Neural cell (in vitro differentiated cells): ENCODE measurements around the gene C9orf40.

Source experiments
- EZH2 ChIP-seq: fragments of 200-600, 300-800 bp; shearing (Covaris generic), sonication (generic); IDR thresholded peaks from 2 replicates; pipeline ENCODE4 v1.6.1; 2014; ENCODE audit warnings: antibody characterized with exemption, low read length, borderline replicate concordance, mild to moderate bottlenecking; ENCODE audit not compliant: insufficient read depth, poor library complexity, severe bottlenecking
- POLR2AphosphoS5 ChIP-seq: IDR thresholded peaks from 2 replicates; pipeline ENCODE4 v1.6.1; 2012
- RAD21 ChIP-seq: fragments of 450-650 bp; conservative IDR thresholded peaks from 2 replicates; pipeline ENCODE4 v1.6.1; 2014; ENCODE audit warnings: antibody characterized with exemption, mild to moderate bottlenecking, moderate library complexity
- SMC3 ChIP-seq: fragments of 450-650 bp; conservative IDR thresholded peaks from 2 replicates; pipeline ENCODE4 v1.6.1; 2014; ENCODE audit warnings: antibody characterized with exemption, mild to moderate bottlenecking, moderate library complexity; ENCODE audit not compliant: poor library complexity
- TAF1 ChIP-seq: IDR thresholded peaks from 2 replicates; pipeline ENCODE4 v1.6.1; 2012; ENCODE audit warnings: low read depth
- TF ChIP-seq, protein P1 (sequence below): fragments of 450-650 bp; IDR thresholded peaks from 2 replicates; pipeline ENCODE4 v1.5.1; 2014; ENCODE audit warnings: antibody characterized with exemption, mild to moderate bottlenecking, moderate library complexity; ENCODE audit not compliant: poor library complexity, severe bottlenecking
- TF ChIP-seq, protein P2 (sequence below): IDR thresholded peaks from 2 replicates; pipeline ENCODE4 v1.6.1; 2012; ENCODE audit warnings: borderline replicate concordance

DNA sequence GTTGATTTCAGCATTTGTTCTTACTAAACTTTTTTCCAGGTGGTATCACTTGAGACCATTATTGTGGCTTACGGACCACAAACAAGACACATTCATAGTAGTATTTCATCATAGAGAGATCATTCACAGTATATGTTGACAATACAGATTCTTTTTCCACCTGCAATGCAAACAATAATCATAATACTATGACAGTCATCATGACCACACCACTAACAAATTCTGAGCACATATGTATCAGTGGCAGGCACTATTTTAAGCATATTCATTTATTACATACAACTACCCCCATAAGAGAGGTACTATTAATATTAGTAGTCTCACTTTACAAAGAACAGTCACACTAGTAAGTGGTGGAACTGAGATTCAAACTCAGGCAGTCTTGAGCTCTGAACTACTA is 31.0 kb upstream of the C9orf40 start:
- TF ChIP-seq, protein P1, sequence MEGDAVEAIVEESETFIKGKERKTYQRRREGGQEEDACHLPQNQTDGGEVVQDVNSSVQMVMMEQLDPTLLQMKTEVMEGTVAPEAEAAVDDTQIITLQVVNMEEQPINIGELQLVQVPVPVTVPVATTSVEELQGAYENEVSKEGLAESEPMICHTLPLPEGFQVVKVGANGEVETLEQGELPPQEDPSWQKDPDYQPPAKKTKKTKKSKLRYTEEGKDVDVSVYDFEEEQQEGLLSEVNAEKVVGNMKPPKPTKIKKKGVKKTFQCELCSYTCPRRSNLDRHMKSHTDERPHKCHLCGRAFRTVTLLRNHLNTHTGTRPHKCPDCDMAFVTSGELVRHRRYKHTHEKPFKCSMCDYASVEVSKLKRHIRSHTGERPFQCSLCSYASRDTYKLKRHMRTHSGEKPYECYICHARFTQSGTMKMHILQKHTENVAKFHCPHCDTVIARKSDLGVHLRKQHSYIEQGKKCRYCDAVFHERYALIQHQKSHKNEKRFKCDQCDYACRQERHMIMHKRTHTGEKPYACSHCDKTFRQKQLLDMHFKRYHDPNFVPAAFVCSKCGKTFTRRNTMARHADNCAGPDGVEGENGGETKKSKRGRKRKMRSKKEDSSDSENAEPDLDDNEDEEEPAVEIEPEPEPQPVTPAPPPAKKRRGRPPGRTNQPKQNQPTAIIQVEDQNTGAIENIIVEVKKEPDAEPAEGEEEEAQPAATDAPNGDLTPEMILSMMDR = no peak
- TF ChIP-seq RAD21 (no peak), EZH2 (no peak), POLR2AphosphoS5 (no peak), SMC3 (no peak), TAF1 (no peak)
- TF ChIP-seq, protein P2, sequence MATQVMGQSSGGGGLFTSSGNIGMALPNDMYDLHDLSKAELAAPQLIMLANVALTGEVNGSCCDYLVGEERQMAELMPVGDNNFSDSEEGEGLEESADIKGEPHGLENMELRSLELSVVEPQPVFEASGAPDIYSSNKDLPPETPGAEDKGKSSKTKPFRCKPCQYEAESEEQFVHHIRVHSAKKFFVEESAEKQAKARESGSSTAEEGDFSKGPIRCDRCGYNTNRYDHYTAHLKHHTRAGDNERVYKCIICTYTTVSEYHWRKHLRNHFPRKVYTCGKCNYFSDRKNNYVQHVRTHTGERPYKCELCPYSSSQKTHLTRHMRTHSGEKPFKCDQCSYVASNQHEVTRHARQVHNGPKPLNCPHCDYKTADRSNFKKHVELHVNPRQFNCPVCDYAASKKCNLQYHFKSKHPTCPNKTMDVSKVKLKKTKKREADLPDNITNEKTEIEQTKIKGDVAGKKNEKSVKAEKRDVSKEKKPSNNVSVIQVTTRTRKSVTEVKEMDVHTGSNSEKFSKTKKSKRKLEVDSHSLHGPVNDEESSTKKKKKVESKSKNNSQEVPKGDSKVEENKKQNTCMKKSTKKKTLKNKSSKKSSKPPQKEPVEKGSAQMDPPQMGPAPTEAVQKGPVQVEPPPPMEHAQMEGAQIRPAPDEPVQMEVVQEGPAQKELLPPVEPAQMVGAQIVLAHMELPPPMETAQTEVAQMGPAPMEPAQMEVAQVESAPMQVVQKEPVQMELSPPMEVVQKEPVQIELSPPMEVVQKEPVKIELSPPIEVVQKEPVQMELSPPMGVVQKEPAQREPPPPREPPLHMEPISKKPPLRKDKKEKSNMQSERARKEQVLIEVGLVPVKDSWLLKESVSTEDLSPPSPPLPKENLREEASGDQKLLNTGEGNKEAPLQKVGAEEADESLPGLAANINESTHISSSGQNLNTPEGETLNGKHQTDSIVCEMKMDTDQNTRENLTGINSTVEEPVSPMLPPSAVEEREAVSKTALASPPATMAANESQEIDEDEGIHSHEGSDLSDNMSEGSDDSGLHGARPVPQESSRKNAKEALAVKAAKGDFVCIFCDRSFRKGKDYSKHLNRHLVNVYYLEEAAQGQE = no peak
